HT1080 (cell line): ENCODE measurements around the gene COL8A2. TPM values are rescaled to one million over a fixed set of nuclear protein-coding genes. Genes with fewer than 3 reads are reported as not detected.

ENCODE experiments used
- DNase-seq: peaks from one replicate; pipeline ENCODE4 v3.0.0-alpha.2; 2015; ENCODE audit warnings: low read depth
- total RNA-seq: library from RNA; depleted of rRNA; stranded (reverse); fragments of >200 nt; shearing (Covaris generic); gene quantifications from 2 replicates; pipeline ENCODE4 v1.2.3, GENCODE V29; 2014

Gene COL8A2
- total RNA-seq, 1 experiment from 2014 or later: 1.5 TPM

DNA sequence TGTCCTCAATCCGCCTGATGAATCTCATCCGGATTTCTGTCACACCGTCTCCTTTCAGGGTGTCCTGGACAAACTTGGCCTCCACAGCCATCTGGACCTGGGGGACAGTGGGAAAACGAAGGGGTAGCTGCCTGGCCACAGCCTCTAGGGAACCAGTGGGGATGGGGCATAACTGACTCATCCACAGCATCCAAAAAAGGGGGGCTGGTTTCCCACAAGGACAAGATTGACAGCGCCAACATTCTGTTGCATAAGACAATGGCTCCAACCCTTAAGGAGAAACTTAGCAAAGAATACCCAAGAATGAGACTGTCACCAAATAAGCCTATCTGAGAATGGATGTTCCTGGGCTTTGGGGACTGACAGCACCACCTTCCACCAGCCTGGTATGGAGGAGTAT lies 12.2 kb upstream of the COL8A2 start:
- no peak for DNase-seq

DNA sequence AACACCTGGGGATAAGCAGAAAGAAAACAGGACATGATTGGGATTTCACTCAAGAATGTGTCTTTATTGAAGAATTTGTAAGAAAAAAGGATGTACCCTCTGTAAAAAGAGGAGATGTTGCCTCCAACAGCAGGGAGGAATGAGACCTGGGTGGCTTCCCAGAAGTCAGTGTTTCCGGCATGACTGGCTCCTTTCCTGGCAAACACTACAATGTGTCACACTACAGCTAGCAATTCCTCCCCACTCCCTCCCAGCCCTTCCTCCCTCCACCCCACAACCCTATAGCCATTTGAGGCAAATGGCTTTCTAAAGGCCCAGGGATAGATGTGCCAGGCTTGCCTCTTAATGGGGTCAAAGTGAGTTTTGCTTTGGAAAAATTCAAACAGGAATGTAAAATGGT lies 11.5 kb upstream of the COL8A2 start:
- DNase-seq: peak; percentile 87

DNA sequence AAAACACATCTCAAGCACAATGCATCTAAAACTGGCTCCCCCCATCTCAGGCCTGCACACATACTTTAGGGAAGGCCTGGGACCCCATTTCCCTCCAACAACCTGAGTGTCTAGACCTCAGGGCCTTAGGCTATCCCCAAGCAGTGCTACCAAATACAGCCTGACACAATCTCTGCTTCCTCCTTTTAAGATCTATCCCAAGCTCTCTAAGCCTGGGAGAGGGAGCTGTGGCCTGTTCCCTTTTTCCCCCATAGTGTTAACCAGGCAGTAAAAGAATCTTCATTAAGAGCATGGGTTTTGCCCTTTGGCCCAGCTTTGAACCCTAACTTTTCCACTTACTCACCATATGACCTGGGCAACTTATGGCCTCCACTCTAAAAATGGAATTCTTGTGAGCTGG lies 10.8 kb upstream of the COL8A2 start:
- no peak for DNase-seq

DNA sequence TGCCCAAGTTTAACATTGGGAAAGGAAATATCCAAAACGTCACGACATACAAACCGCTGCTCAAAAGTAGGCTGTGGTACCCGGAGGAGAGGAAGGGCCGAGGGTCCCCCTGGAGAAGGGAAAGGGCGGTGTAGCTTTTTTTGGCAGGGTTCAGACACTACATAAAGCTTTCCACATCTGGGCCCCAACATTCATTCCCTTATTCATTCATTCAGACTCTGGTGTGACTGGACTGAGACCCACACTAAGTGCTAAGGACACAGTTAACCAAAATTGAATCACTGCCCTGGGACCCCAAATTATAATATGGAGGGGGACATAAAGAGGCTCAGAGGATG lies 10.3 kb upstream of the COL8A2 start:
- no peak for DNase-seq

DNA sequence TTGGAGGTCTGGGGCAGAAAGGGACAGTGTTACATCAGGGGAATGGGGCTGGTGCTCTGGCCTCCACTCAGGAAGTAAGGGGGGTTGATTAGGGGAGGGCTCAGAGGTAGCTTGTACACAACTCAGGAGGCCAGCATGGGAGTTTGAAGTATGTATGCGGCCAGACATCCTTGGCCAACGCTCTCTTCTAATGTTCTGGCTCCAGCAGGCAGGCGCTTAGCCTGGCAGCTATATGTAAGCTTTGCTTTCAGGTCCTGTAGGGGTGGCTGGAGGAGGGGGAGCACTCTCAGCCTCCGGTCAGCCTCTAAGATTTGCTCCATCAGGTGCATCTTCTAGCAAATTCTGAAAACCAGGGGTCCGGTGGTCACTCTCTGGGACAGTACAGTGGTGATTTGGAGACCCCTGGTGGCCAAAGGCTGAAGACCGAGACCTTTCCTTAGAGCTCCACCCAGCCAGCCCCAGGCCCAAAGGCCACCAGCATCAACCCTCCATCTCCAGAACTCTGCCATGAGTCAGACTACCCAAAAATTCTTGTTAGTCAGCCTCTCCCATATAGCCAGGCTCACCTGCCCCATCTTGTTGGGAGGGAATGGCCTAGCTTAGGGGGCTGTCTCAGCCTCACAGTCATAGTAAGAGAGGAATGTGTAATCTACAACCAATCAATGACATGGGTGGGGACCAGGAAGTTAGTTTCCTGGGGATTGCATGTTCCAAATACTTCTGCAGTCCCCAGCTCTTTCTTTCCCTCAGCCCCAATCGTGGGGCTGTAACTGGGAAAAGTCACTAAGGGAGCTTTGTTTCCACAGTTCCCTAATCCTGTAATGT lies 9.7 kb upstream of the COL8A2 start:
- peak; percentile 70 for DNase-seq

DNA sequence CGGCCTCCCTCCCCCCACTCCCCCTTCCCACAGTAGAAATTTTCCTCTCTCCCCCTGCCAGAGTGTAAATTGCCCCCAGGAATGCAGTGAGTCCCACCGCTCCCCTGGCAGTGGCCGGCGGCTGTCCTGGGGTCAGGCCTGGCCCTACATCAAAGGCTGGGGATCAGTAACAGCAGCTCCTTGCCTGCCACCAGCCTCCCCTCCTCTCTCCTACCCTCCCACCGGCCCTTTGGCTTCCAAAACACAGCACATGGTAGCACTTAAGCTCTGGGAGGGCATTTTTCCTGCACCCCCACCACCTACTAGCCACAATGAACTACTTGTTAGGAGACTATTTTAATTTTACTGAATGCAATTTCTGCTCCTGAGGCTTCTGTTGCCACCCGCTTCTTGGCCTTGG lies 9.0 kb upstream of the COL8A2 start:
- no peak for DNase-seq

DNA sequence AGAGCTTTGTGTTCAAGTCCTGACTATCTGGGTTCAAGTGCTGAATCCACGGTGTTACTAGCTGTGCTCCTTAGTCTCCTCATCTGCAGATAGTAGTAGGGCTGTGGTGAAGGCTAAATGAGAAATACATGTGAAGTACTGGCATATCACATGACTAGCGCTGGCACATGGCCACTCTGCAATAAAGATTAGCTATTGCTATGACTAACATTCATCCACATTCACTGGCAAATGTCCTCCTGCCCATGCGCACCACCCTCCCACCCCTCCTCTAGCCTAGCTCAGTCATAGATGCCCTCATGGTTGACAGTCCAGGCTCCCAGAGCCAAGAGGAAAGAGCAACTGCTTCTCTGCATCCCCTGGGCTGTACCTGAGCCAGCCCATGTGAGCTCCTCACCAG lies 8.5 kb upstream of the COL8A2 start:
- peak; percentile 92 for DNase-seq

DNA sequence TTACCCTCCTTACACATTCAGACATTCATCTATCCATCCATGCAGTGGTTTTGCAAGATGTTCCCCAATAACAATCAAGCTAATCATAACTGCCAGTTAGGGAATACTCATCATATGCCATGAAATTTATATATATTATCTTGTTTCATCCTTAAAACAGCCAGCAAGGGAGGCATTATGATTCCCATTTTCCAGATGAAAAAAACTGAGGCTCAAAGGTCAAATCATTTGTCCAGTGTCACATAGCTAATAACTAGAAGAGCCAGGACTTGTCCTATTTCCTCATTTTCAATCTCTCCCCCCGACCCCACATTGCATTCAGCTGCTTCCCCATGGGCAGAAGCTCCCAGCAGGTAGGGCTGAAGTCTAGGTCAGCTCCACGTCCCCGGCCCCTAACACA lies 7.0 kb upstream of the COL8A2 start:
- no peak for DNase-seq

DNA sequence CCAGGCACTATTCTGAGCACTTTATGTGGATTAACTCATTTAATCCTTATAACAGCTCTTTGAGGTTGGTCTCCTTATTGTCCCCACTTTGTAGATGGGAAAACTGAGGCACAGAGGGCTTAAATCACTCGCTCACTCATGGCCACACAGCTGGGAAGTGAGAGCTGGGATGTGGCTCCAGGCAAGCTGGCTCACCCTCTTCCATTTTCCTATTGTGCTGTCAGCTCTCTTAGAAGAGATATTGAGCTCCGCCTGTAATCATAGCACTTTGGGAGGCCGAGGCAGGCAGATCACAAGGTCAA lies 3.8 kb upstream of the COL8A2 start:
- DNase-seq: no peak

DNA sequence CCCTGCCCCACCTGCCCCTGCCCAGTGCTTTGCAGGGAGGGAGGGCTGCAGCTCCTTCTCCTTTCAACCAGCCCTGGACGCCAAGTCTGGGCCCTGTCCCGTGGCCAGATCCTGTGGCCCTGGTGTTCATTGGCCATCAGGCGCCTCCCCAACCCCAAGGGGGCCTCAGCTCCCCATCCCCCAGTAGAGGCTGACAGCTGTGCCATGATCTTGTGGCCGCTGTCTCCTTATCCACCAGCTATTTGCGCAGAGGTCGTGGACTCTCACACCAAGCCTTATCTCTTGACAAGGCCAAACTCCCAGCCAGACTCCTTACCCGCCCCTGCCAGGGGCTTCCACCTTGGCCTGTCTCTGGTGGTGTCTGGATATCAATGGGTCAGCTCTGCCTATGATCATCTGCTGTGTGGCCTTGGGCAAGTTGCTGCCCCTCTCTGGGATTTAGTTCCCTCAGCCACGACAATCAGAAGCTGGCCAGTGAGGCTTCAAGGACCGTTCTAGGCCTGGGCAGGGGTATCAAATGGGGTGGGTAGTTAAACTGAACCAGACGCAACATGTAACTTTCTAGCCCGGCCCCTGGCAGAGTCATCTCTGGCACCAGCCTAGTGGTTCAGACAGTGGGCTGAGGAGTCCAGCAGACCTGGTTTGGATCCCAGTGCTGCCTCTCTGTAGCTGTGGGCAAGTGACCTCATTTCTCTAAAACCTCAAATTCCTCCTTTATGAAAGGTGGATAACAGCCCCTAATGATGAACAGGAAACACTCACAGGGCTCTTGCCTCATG lies 3.3 kb upstream of the COL8A2 start:
- DNase-seq: peak; percentile 85

DNA sequence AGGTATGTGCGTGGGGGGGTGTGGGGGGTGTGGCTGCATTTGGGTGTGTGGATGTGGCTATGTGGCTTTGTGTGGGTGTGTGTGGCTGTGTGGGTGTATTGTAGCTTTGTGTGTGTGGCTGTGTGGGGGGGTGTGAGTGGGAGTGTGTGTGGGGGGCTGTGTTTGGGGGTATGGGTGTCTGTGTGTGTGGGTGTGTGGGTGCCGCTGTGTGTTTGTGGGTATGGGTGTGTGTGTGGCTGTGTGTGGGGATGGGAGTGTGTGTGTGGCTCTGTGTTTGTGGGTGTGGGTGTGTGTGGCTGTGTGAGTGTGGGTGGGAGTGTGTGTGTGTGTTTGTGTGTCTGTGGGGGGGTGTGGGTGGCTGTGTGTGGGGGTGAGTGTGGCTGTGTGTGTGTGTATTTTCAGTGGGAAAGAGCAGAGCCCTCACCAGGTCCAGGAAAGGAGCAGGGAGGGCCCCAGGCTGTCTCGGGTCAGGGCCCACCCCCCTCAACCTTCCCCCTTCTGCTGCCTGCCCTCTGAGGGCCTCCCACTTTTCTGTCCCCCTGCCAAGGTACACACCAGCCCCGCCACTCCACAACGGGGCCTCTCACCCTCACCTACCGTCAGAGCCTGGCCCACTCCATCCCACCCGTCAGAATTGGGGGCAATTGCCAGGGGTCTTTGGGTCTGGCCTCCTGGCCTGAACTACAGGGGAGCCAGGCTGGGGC lies 1.9 kb upstream of the COL8A2 start:
- no peak for DNase-seq

DNA sequence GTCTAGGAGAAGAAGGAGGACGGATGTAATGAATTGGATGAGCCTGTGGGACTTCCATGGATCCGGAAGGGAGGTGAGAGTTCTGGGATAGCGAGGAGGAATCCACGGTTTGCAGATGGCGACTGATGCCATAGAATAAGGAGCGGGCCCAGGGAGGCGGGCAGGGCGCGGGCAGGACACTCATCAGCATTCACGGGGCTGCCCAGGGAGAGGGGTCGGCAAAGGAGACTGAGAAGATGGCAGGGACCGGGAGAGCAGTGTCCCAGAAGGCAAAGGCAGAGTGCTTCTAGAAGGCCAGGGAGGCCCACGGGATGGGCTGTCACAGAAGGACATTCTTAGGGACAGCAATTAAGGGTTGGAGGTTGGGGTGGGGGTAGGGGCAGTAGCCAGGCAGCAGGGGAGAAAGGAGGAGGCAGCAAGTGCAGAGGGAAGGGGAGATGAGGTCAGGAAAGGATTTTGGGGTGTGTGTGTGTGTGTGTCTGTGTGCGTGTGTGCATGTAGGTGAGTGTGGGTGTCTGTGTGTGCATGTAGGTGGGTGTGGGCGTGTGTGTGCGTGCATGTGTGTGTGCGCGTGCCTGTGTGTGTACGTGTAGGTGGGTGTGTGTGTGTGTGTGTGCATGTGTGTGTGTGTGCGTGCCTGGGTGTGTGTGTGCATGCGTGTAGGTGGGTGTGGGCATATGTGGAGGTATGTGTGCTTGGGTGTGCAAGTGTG lies 1.1 kb upstream of the COL8A2 start:
- no peak for DNase-seq

DNA sequence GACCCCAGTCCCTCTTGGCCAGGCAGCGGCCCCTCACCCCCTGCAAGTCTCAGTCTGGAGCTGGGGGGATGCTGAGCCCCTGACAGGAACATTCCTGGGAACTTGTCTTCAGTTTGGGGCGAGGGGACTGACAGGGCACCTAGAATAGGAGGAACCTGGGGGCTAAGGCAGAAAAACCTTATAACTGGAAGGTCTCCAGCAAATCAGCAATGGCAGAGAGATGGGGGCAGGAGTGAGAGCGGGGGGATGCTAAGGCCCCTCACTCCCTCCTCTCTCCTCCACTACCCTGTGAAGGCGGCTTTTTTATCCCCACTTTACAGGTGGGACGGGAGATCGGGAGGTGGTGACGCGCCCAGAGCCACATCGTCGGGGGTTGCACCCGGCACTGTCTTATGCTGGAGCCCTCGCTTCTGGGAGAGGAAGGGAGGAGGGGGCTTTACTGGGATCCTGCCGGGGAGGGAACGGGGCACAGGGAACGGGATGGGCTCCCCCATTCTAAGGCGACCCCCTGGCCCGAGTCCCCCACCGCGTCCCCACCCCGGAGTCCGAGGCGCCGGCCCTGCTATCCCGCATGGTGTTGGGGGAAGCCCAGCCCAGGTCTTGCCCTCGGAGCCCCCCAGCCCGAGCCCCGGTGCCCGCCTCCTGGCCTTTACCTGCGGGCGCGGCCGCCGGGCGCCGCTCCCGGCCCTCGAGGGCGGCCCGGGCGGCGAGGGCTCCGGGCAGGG lies 456 bp downstream of the COL8A2 start:
- no peak for DNase-seq

DNA sequence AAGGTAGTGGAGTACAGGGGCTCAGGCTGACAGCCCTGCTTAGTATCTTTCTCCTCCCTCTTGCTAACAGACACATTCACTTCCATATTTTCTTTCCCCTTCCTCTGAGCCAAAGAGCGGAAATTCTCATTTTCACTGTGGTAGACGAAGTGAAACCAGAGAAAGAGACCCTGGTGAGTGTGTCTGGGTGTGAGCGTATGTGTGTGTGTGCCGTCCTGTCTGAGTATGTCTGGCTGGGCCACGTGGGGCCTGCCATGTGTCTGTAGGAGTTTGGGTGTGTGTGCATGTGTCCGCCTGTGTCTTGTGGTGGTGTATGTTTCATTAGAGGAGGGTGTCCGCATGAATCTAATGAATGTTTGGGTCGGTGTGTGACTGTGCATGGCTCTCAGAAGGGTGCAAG lies 1.7 kb downstream of the COL8A2 start:
- no peak for DNase-seq

DNA sequence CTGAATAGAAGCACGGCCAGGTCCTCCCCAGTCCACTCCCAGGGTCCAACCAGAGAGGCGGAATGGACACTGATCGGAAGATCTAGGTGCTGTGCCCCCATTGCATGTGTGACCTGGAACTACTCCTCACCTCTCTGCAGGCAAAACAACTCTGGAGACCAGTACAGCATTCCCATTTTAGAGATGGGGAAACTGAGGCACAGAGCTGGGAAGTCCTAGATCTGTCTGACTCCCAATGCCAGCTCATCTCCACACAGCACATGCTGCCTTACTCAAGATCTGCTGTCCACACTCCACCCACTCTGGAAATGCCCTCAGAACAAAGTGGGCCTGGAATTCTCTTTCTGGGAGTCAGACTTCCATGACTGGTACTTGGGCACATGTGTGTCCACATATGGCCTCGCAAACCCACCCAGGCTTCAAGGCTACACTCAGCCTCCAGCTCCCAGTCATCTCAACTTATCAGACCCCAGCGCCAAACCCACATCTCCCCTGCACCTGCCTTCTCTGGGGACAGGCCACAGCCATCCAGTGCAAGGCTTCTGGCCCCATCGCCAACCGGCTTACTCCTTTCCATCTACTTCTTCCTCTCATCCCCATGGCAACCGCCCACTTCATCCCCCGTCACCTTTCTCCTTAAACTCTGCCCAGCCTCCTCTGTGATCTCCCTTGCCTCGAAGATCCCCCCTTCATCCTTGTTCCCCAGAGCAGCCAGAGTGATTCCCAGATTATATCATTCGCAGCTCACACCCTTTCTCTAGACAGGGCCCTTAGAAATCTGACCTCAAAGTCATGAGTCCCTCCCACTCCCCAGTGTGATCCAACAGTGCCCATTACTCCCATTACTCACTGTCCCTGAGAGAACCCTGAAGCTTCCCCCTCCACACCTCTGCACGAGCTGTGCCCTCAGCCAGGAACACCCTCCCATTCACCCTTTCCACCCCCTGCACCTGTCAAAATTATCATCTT lies 2.7 kb downstream of the COL8A2 start:
- no peak for DNase-seq

DNA sequence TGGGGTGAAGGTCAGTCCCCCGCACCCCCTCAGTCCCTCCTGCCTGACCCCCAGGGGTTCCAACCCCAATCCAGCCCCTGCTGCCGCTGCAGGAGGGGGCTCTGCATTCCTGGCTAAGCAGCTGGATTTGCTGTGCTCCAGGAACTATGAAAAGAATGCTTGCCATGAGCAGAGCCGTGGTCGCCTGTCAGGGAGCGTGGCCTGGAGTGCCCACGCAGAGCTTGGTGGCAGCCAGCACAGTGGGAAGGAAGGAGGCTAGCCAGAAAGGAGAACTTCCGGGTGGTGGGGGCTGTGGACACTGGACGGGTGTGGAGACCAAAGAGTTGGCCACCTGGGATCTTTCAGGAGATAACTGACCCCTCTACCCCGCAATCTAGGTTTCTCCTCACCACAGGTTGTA lies 5.6 kb downstream of the COL8A2 start:
- DNase-seq: no peak

DNA sequence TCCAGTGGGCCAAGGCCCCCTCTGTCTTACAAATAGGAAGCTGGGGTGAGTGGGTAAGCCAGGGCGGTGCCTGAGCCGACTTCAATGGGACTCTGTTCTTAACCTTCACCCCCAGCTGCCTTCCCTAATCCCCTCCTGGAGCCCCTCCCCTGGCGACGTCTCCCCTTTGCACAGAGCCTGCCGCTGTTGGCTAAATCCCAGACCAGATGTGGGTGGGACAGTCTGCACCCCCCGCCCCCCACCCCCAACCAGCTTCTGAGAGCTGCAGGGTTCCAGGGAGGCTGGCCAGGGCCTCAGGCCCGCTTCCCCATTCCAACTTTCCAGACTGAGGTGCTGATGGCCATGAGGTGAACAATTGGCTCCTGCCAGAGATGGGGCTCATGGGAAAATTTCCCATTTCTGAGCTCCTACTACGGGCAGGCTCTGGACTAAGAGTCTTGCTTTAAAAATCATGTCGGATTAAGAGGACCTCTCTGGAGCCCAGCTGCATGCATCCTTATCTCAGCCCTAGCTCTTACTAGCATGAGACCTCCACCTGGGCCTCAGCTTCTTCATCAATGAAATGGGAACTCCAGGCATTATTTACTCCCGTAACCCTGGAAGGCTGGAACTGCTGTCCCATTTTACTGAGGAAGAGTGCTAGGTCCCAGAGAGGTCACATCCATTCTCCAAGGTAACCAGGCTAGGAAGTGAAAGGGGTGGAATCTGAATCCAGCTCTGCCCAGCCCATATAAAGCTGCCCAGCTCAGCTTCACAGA lies 6.4 kb downstream of the COL8A2 start:
- DNase-seq: no peak

DNA sequence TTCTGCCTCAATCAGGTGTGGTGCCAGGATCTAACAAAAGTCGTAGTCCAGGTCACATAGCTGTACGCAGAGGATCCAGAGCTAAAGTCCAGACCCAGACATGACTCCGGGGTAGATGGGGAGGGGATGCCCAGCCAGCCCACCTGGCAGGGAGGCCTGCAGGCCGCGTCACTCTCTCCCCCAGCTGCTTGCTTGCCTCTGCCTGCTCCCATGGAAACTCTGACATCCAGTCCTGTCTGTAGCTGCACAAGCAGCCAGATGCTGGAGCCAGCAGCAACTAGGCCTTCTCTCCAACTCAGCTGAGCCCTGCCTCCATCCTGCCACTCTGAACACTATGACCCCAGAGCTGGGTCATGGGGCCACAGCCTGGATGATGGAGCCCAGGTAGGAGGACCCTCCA lies 8.1 kb downstream of the COL8A2 start:
- no peak for DNase-seq

DNA sequence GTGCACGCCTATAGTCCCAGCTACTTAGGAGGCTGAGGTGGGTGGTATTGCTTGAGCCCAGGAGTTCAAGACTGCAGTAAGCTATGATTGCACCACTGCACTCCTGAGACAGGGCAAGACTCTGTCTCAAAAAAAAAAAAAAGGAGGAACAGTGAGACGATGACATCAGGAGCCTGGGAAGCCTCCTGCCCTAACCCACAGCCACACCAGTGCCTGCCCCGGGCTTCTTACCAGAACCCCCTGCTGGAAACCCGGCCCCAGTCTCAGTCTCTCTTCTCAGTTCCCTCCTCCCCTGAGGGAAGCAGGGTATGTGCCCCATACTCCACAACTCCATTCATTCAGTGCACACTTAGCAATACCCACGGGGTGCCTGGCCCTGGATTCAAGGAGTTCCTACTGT lies 9.1 kb downstream of the COL8A2 start:
- DNase-seq: peak; percentile 50
